CD4-positive, alpha-beta T cell treated with Interleukin-15 for 1 hour (primary cell): ENCODE measurements around the gene SPACA6.

Source experiments
- DNase-seq: peaks from one replicate; pipeline ENCODE4 v3.0.0-alpha.2; 2020

The SPACA6 gene

DNA sequence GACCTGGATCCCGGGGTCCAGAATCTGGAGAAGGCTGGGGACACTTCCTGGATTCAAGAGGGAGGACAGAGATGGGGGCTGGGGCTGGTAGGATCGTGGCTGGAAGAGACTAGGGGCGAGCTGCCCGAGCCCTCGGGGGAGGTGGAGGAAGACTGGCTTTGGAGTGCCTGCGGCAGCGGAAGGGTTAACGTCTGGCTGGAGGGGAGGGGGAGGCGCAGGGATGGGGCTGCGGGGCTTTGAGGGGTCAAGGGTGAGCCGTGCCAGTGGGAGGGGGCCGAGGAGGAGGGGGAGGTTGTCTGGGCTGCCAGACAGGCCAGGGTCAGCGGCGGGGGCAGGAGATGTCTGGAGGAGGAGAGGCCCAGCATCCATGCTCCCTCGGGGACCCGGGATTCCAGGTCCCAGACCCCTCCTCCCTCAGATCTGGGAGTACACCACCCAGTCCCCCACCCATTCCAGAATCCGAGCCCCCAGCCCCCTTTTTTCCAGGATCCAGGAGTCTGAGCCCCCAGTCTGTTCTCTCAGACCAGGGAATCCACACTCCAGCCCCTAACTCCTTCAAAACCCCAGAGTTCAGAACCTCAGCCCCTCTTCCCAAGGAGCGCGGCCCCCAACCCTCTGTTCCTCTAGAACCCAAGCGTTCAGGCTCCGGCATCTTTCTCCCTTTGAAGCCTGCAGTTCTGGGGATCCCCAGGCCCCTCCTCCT is 3.2 kb upstream of the SPACA6 start:
- DNase-seq = no peak

DNA sequence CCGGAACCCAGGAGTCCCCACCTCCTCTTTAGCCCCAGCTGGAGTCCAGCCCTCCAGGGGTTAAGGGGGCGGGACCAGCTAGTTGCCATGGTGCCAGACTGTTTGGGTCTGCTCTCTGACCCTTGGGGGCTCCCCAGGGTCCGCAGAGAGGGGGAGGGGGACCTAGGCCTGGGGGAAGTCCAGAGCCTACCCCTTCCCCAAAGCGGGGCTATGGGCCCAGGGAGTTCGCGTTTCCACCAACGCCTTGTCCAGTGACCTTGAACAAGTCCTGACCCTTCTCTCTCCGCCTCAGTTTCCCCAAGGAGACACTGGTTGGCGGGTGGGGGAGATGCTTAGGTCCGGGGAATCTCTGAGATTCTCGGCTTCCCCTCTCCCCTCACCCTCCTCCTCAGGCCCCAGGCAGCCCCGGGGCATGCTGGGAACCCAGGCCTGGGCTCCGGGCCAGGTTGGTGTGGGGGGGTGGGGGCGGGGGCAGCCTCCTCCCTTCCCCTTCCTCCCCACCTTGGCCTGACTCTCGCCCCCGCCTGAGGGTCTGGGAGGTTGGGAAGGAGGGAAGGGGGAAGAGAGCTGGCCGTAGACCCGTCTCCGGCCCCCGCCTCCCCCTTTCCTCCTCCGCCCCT is 2.6 kb upstream of the SPACA6 start:
- DNase-seq = peak; percentile 88

- no peak for DNase-seq
Observed at GRCh38 chr19:51691074-51691583, 2.0 kb upstream of the SPACA6 start.

- DNase-seq = no peak
Observed at GRCh38 chr19:51691584-51692428, 1.3 kb upstream of the SPACA6 start.

DNA sequence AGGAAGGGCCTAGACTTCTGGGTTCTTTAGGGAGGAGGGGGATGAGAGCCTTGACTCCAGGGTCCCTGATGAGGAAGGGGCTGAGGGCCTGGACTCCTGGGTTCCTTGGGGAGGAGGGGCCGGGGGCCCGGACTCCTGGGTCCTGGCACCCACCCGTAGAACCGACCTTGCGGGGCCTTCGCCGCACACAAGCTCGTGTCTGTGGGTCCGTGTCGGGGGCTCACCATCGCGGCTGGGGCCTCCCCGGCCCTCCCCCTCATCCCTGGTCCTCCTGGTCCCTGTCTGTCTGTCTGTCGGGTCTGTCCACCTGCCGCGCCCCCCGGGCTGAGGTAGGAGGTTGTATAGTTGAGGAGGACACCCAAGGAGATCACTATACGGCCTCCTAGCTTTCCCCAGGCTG is 662 bp upstream of the SPACA6 start:
- no peak for DNase-seq

DNA sequence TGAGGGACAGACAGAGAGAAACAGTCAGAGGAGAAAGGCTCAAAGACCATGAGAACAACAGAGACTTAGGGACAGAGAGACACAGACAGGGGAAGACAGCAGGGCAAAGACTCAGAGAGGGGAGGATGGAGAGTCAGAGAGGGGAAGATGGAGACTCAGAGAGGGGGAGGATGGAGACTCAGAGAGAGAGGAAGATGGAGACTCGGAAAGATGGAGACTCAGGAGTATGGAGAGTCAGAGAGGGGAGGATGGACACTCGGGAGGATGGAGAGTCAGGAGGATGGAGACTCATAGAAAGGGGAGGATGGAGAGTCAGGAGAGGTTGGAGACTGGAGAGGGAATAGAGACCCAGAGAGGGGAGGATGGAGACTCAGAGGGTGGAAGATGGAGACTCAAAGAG is 689 bp downstream of the SPACA6 start:
- no peak for DNase-seq

- no peak for DNase-seq
Observed at GRCh38 chr19:51694318-51695085, 1.4 kb downstream of the SPACA6 start.

GRCh38 chr19:51695088-51695487 is 2.0 kb downstream of the SPACA6 start:
- DNase-seq = no peak

DNA sequence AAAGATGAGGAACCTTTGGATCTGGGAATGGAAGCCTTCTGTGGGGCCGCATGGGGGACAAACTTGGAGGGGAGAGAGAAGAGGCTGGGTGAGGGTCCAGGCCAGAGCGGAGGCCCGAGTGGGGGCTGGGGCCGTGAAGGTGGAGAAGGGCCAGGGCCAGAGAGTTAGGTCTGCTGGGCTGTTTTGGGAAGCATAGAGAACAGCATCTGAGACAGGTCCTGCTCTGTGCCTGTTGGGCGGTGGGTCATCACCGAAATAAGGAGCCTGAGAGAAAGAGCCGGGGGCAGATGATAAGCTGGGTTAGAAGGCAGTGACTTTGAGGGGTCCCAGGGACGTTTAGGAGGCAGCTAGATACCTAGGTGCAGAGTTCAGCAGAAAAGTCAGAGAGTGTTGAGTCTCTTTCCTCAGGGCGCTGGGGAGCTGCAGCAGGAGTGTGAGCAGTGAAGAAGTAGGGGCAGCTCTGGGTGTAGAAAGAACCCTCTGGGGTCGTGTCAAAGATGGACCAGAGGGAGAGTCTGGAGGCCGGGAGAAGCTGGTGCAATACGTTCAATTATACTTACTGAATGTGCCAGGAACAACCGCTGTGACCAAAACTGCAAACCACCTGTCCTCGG is 2.7 kb downstream of the SPACA6 start:
- no peak for DNase-seq

GRCh38 chr19:51696606-51697005 is 3.5 kb downstream of the SPACA6 start:
- no peak for DNase-seq

- no peak for DNase-seq
Observed at GRCh38 chr19:51697169-51697776, 4.1 kb downstream of the SPACA6 start.

GRCh38 chr19:51698296-51698695 is 5.2 kb downstream of the SPACA6 start:
- DNase-seq = no peak

- no peak for DNase-seq
Observed at GRCh38 chr19:51699170-51699569, 6.0 kb downstream of the SPACA6 start.

DNA sequence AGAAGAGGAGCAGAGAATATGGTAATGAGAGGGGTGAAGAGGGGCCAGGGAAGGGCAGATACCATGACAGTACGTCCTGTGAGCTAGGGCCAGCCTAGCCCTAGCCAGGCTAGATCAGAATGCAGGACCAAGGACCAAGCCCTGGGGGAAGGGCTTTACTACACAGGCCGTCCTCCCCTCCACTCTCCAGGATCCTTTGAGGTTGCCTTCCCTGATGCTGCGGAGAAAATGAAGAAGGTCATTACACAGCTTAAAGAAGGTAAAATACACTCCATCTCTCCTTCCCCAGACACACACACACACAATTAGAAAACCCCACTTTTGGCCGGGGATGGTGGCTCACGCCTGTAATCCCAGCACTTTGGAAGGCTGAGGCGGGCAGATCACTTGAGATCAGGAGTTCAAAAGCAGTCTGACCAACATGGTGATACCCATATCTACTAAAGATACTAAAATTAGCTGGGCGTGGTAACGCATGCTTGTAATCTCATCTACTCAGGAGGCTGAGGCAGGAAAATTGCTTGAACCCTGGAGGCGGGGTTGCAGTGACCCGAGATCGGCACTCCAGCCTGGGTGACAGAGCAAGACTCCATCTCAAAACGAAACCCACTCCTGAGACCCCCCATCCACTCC is 8.5 kb downstream of the SPACA6 start:
- no peak for DNase-seq

GRCh38 chr19:51702103-51702824 is 9.1 kb downstream of the SPACA6 start:
- DNase-seq = peak; percentile 65

GRCh38 chr19:51702825-51703574 is 9.9 kb downstream of the SPACA6 start:
- no peak for DNase-seq

- peak; percentile 95 for DNase-seq
Observed at GRCh38 chr19:51703575-51704515, 10.7 kb downstream of the SPACA6 start.

DNA sequence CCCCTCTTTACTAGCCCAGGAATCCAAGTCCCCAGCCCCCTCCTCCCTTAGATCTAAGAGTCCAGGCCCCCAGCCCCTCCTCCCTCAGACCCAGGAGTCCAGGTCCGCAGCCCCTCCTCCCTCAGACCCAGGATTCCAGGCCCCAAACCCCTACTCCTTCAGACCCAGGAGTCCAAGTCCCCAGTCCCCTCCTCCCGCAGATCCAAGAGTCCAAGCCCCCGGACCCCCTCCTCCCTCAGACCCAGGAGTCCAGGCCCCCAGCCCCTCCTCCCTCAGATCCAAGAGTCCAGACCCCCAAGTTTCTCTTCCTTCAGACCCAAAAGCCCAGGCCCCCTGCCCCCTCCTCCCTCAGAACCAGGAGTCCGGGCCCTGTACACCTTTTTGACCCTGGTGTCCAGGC is 11.5 kb downstream of the SPACA6 start:
- DNase-seq = no peak

DNA sequence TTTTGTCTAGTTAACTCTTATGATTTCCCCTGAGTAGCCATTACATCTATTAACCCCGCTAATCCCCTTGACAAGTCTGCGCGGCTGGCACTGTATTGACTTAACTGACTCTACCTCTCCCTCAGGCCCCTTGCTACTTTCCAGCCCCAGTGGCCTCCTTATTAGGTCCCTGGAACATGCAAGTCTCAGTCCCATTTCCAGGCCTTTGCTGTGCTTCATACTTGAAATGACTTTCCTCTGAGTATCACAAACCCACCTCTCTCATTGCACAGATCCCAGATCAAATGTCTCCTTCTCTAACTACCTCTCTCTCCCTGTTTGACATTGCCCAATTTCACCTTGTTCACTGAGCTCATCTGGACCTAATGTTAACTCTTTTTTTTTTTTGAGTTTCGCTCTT is 13.2 kb downstream of the SPACA6 start:
- DNase-seq = no peak
